ENCODE data around the gene PIP4K2A. TPM values are rescaled to one million over a fixed set of nuclear protein-coding genes. Genes with fewer than 3 reads are reported as not detected.

The PIP4K2A gene
- total and polyA plus RNA-seq, 7 donors = 2.3 to 9.7 (median 6.4) TPM

GRCh38 chr10:22491480-22491879, 222.9 kb downstream of the PIP4K2A start:
- Histone ChIP-seq H3K4me1 (no peaks in the 10 kb centered on the region), H3K27ac (no peak overlapping the region), H3K4me3 (no peak overlapping the region), H3K9me3 (no peaks in the 10 kb centered on the region), H3K36me3 (ENCODE audit: insufficient read depth in 1 of 2, low read depth in 1 of 2) (no peaks in the 10 kb centered on the region), H3K27me3 (ENCODE audit: insufficient read depth in 3 of 3, low read length in 2 of 3) (no peaks in the 10 kb centered on the region)
- DNase-seq (no peak), ATAC-seq (peak in 2 of 4 donors; percentile 55 to 61)
- WGBS, 3 donors = 70 to 88% (median 72%) methylated on average over 3 of the region's 3 CpGs
- TF ChIP-seq CTCF (IDR thresholded peaks at IDR 0.05) = no peak
- intact Hi-C loops (cut with DNase I) = no loop called here

- DNase-seq = no peak
- WGBS, 3 donors = 83 to 96% (median 93%) methylated on average over 3 of the region's 3 CpGs
- TF ChIP-seq CTCF (IDR thresholded peaks at IDR 0.05) = no peak
- no peak overlapping the region for H3K27ac ChIP-seq
- H3K9me3 ChIP-seq = no peaks in the 10 kb centered on the region
- no peak overlapping the region for H3K4me3 ChIP-seq
- H3K36me3 ChIP-seq (ENCODE audit: insufficient read depth in 1 of 2, low read depth in 1 of 2) = no peaks in the 10 kb centered on the region
- H3K27me3 ChIP-seq (ENCODE audit: insufficient read depth in 3 of 3, low read length in 2 of 3) = no peaks in the 10 kb centered on the region
- no peak for ATAC-seq
- no peaks in the 10 kb centered on the region for H3K4me1 ChIP-seq
- intact Hi-C loops (cut with DNase I) = no loop called here
Measured at GRCh38 chr10:22489975-22490374, 224.4 kb downstream of the PIP4K2A start.

GRCh38 chr10:22489467-22489866, 224.9 kb downstream of the PIP4K2A start:
- no peaks in the 10 kb centered on the region for H3K9me3 ChIP-seq
- no peaks in the 10 kb centered on the region for H3K4me1 ChIP-seq
- no peaks in the 10 kb centered on the region for H3K36me3 ChIP-seq (ENCODE audit: insufficient read depth in 1 of 2, low read depth in 1 of 2)
- H3K27ac ChIP-seq = no peak overlapping the region
- 84 to 90% (median 86%) methylated on average over 4 of the region's 4 CpGs for WGBS, 3 donors
- ATAC-seq (no peak), DNase-seq (no peak)
- intact Hi-C loops (cut with DNase I) = no loop called here
- no peak for TF ChIP-seq CTCF (IDR thresholded peaks at IDR 0.05)
- no peak overlapping the region for H3K4me3 ChIP-seq
- H3K27me3 ChIP-seq (ENCODE audit: insufficient read depth in 3 of 3, low read length in 2 of 3) = no peaks in the 10 kb centered on the region

- ATAC-seq = no peak
- intact Hi-C loops (cut with DNase I) = no loop called here
- no peak for DNase-seq
- Histone ChIP-seq H3K27me3 (ENCODE audit: insufficient read depth in 3 of 3, low read length in 2 of 3) (no peaks in the 10 kb centered on the region), H3K36me3 (ENCODE audit: insufficient read depth in 1 of 2, low read depth in 1 of 2) (no peaks in the 10 kb centered on the region), H3K9me3 (no peaks in the 10 kb centered on the region), H3K27ac (no peak overlapping the region), H3K4me3 (no peak overlapping the region), H3K4me1 (peaks cover 8% of the 10 kb centered on the region)
- WGBS, 3 donors = 34 to 63% (median 38%) methylated on average over 1 of the region's 1 CpG
- TF ChIP-seq CTCF (IDR thresholded peaks at IDR 0.05) = no peak
Measured at GRCh38 chr10:22486431-22486830, 227.9 kb downstream of the PIP4K2A start.

Other genes starting within 250 kb of the PIP4K2A start
- not detected for gene ARMC3, start 213.5 kb upstream of the PIP4K2A start, total RNA-seq
- gene ARMC3, start 213.5 kb upstream of the PIP4K2A start, polyA plus RNA-seq = not detected

All from psoas muscle (tissue), 8 donors.